HCT116 (cell line): ENCODE data around the gene DHCR7. TPM values are rescaled to one million over a fixed set of nuclear protein-coding genes. Genes with fewer than 3 reads are reported as not detected.

Source experiments
- ATAC-seq: fragments of 200-7000 bp; cut with Tn5 transposase; 2 replicates; pipeline ENCODE4 v1.9.1; 2020; ENCODE audit warnings: mild to moderate bottlenecking, moderate library complexity
- BruUV-seq: library from RNA; stranded (reverse); fragments of 400-500 nt; replicated peaks from 2 replicates; lab custom pipeline; 2021; lab: Mats Ljungman, UMichigan
- CTCF ChIA-PET: fragments of 300-600 bp; sonication (Branson Sonifier 250); formaldehyde crosslinking; loops from one replicate; lab custom pipeline; 2021; ENCODE audit warnings: antibody characterized with exemption; lab: Charles Lee
- POLR2A ChIA-PET: fragments of 300-600, 350-600 bp; sonication (Branson Sonifier 250); formaldehyde crosslinking; loops from one replicate; lab custom pipeline; 2021; ENCODE audit warnings: antibody characterized with exemption; lab: Charles Lee
- RAD21 ChIA-PET, 2 experiments: fragments of 300-600 bp; sonication (Branson Sonifier 250); formaldehyde crosslinking; loops; one replicate each; lab custom pipeline; 2023; ENCODE audit warnings: low total read pairs in 2 of 2; ENCODE audit not compliant: uncharacterized antibody in 2 of 2, unreplicated experiment in 2 of 2, low non-redundant PET in 1 of 2; lab: Charles Lee
- DNase-seq: peaks from one replicate; pipeline ENCODE4 v3.0.0-alpha.2; 2010; ENCODE audit warnings: low read depth, low spot score
- H2AFZ ChIP-seq: fragments of 200-600 bp; shearing (Covaris generic), sonication (generic); 2 replicates; pipeline ENCODE4 v1.6.1; 2017; ENCODE audit warnings: low read depth, mixed run types, mixed read lengths, antibody characterized with exemption, low read length; ENCODE audit not compliant: poor library complexity, severe bottlenecking
- H3K27ac ChIP-seq: 2 replicates; pipeline ENCODE4 v1.5.1; 2012; ENCODE audit warnings: low read depth, low read length
- H3K27me3 ChIP-seq: fragments of 200-600 bp; sonication (generic); 2 replicates; pipeline ENCODE4 v1.6.1; 2016; ENCODE audit warnings: mixed run types, low read length, mixed read lengths; ENCODE audit not compliant: insufficient read depth
- H3K36me3 ChIP-seq, 2 experiments: fragments of 200-500 bp in 1 of 2; fragments of 200-600 bp in 1 of 2; sonication (Bioruptor generic) in 1 of 2; sonication (generic) in 1 of 2; 2 replicates each; pipeline versions ENCODE4 v1.5.1 to v1.6.1; 2014 to 2016; ENCODE audit warnings: low read length in 2 of 2, inconsistent platforms in 1 of 2, mixed read lengths in 1 of 2, mixed run types in 1 of 2; ENCODE audit not compliant: insufficient read depth in 2 of 2, control insufficient read depth in 1 of 2
- H3K4me1 ChIP-seq, 2 experiments: fragments of 200-600 bp in 1 of 2; sonication (generic) in 1 of 2; 2 replicates each; pipeline versions ENCODE4 v1.5.1 to v1.6.1; 2012 to 2017; ENCODE audit warnings: low read length in 2 of 2, inconsistent platforms in 1 of 2, mild to moderate bottlenecking in 1 of 2, mixed read lengths in 1 of 2, mixed run types in 1 of 2, moderate library complexity in 1 of 2; ENCODE audit not compliant: insufficient read depth in 2 of 2, control insufficient read depth in 1 of 2
- H3K4me2 ChIP-seq: fragments of 200-600 bp; sonication (generic); 2 replicates; pipeline ENCODE4 v1.6.1; 2017; ENCODE audit warnings: mixed run types, low read length, mixed read lengths
- H3K4me3 ChIP-seq, 2 experiments: fragments of 200-600 bp in 1 of 2; sonication (generic) in 1 of 2; replicated peaks in 1 of 2; 2 replicates each; pipeline ENCODE4 v1.5.1; 2011 to 2016; ENCODE audit warnings: low read length in 2 of 2, control low read depth in 1 of 2, low read depth in 1 of 2, mild to moderate bottlenecking in 1 of 2, mixed read lengths in 1 of 2, mixed run types in 1 of 2
- H3K79me2 ChIP-seq: fragments of 200-600 bp; sonication (generic); 2 replicates; pipeline ENCODE4 v1.6.1; 2017; ENCODE audit warnings: mild to moderate bottlenecking, mixed run types, low read length, moderate library complexity, mixed read lengths; ENCODE audit not compliant: insufficient read depth
- H3K9ac ChIP-seq: fragments of 200-600 bp; sonication (generic); 2 replicates; pipeline ENCODE4 v1.6.1; 2016; ENCODE audit warnings: low read length, mixed read lengths
- H3K9me2 ChIP-seq: fragments of 200-600 bp; sonication (generic), shearing (Covaris generic); 2 replicates; pipeline ENCODE4 v1.6.1; 2017; ENCODE audit warnings: mixed run types, mild to moderate bottlenecking, moderate library complexity; ENCODE audit not compliant: insufficient read depth
- H3K9me3 ChIP-seq, 2 experiments: fragments of 200-500 bp in 1 of 2; fragments of 200-600 bp in 1 of 2; sonication (Bioruptor generic) in 1 of 2; sonication (generic) in 1 of 2; 2 replicates each; pipeline ENCODE4 v1.6.1; 2014 to 2017; ENCODE audit warnings: low read length in 2 of 2, mixed read lengths in 2 of 2, inconsistent platforms in 1 of 2, low read depth in 1 of 2, mild to moderate bottlenecking in 1 of 2, mixed run types in 1 of 2, moderate library complexity in 1 of 2; ENCODE audit not compliant: control insufficient read depth in 1 of 2, insufficient read depth in 1 of 2
- H4K20me1 ChIP-seq: fragments of 200-600 bp; sonication (generic), shearing (Covaris generic); 2 replicates; pipeline ENCODE4 v1.6.1; 2017; ENCODE audit warnings: mixed run types, mild to moderate bottlenecking, moderate library complexity; ENCODE audit not compliant: insufficient read depth
- CTCF ChIP-seq, 3 experiments: fragments of 200-600 bp in 1 of 3; sonication (generic) in 1 of 3; IDR thresholded peaks in 2 of 3; conservative IDR thresholded peaks in 1 of 3; 2 replicates each; pipeline ENCODE4 v1.5.1; 2012 to 2017; ENCODE audit warnings: low read depth in 2 of 3, low read length in 2 of 3, antibody characterized with exemption in 1 of 3, borderline replicate concordance in 1 of 3, control low read depth in 1 of 3, mild to moderate bottlenecking in 1 of 3, mixed read lengths in 1 of 3, mixed run types in 1 of 3, moderate library complexity in 1 of 3; ENCODE audit not compliant: insufficient read depth in 1 of 3
- JUND ChIP-seq: IDR thresholded peaks from 2 replicates; pipeline ENCODE4 v1.6.1; 2012
- RAD21 ChIP-seq: IDR thresholded peaks from 2 replicates; pipeline ENCODE4 v1.6.1; 2012; ENCODE audit warnings: low read depth, mild to moderate bottlenecking
- TCF7L2 ChIP-seq: IDR thresholded peaks from 2 replicates; pipeline ENCODE4 v1.7.0; 2011; ENCODE audit warnings: borderline replicate concordance, inconsistent platforms; ENCODE audit not compliant: insufficient read depth, insufficient read length; ENCODE audit errors: extremely low read depth
- intact Hi-C: fragments of 100-400 bp; cut with micrococcal nuclease; formaldehyde crosslinking; loops from 2 replicates; pipeline ENCODE4 v1.10.0; 2022
- total RNA-seq: library from RNA; stranded (reverse); gene quantifications from one replicate; pipeline ENCODE4 v1.2.1, GENCODE V29; 2021; ENCODE audit not compliant: unreplicated experiment

Gene DHCR7
- total RNA-seq, 1 experiment from 2014 or later = 115 TPM

GRCh38 chr11:71454470-71455113, 6.4 kb upstream of the DHCR7 start:
- intact Hi-C loops = no loop called here

More at GRCh38 chr11:71454470-71455113, 6.4 kb upstream of the DHCR7 start:
- CTCF ChIA-PET = no interaction called here
- H3K79me2 ChIP-seq = peaks cover 35% of the 10 kb centered on the region
- RAD21 ChIA-PET = no interaction called here
- DNase-seq = no peak
- no peak for ATAC-seq
- peaks cover 7 to 15% of the 10 kb centered on the region in 2 experiments; a peak in 2 of 4 replicates for H3K4me1 ChIP-seq
- no TSS peak for BruUV-seq
- H3K4me2 ChIP-seq = peak overlapping the region; percentile 88; the same call in 1 of the 2 replicates
- no peak overlapping the region for H2AFZ ChIP-seq
- H3K36me3 ChIP-seq = peaks cover 28 to 31% of the 10 kb centered on the region in 2 experiments; a peak in 3 of 4 replicates
- no peak overlapping the region for H3K27ac ChIP-seq
- H3K9me2 ChIP-seq = no peaks in the 10 kb centered on the region
- TF ChIP-seq CTCF (IDR thresholded peaks at IDR 0.05 in 2 of 3, conservative IDR thresholded peaks at IDR 0.05 in 1 of 3; ENCODE audit: borderline replicate concordance in 1 of 3, insufficient read depth in 1 of 3, low read depth in 2 of 3, low read length in 2 of 3) (peak; percentile 21 to 45 (median 22); a peak in 3 of 6 replicates), JUND (no peak), RAD21 (peak; percentile 55; the same call in 1 of the 2 replicates), TCF7L2 (no peak)
- no peak overlapping the region for H3K4me3 ChIP-seq
- H4K20me1 ChIP-seq = peaks cover 3% of the 10 kb centered on the region; the same call in 1 of the 2 replicates
- H3K27me3 ChIP-seq = no peaks in the 10 kb centered on the region
- no peaks in the 10 kb centered on the region for H3K9me3 ChIP-seq
- no peak overlapping the region for H3K9ac ChIP-seq
- POLR2A ChIA-PET = no interaction called here
